Upper lobe of right lung (tissue), 1 donor: ENCODE data around the gene TMEM208. TPM values are rescaled to one million over a fixed set of nuclear protein-coding genes. Genes with fewer than 3 reads are reported as not detected.
A peak's percentile ranks its signal among the peaks of the same experiment; 100 is the strongest.

Experiments used
- ATAC-seq: fragments of 200-7000 bp; cut with Tn5 transposase; one replicate; pipeline ENCODE4 v1.9.1; 2020; ENCODE audit warnings: mild to moderate bottlenecking, moderate library complexity
- DNase-seq: peaks from one replicate; pipeline ENCODE4 v3.0.0-alpha.2; 2020
- H3K27ac ChIP-seq: fragments of 200-600 bp; one replicate; pipeline ENCODE4 v1.8.0; 2022
- H3K27me3 ChIP-seq: fragments of 200-600 bp; one replicate; pipeline ENCODE4 v1.8.0; 2022; ENCODE audit warnings: mild to moderate bottlenecking
- H3K36me3 ChIP-seq: fragments of 200-600 bp; one replicate; pipeline ENCODE4 v1.8.0; 2022
- H3K4me1 ChIP-seq: fragments of 200-600 bp; one replicate; pipeline ENCODE4 v1.8.0; 2022
- H3K4me3 ChIP-seq: fragments of 200-600 bp; one replicate; pipeline ENCODE4 v1.8.0; 2022; ENCODE audit warnings: mild to moderate bottlenecking
- H3K9me3 ChIP-seq: fragments of 200-600 bp; one replicate; pipeline ENCODE4 v1.8.0; 2022
- intact Hi-C: fragments of 100-400 bp; cut with DNase I; formaldehyde crosslinking; loops from one replicate; pipeline ENCODE4 v1.11.0; 2022
- total RNA-seq: library from RNA; stranded (reverse); fragmentation: NEBNext Ultra II Directional; extraction: Animal tissue kit (Norgen Biotek cat#: 25700); gene quantifications from one replicate; pipeline ENCODE4 v1.2.1, GENCODE V29; 2021
- TF ChIP-seq, protein P1 (sequence below): fragments of 200-600 bp; IDR thresholded peaks from one replicate; pipeline ENCODE4 v1.8.0; 2022; ENCODE audit warnings: antibody characterized with exemption
- donor health status: DM: no; HTN: yes; CAD: no; lungs with severe emphysema.

TMEM208 gene
- total RNA-seq, 1 donor from 2014 or later, result 39.3 TPM

DNA sequence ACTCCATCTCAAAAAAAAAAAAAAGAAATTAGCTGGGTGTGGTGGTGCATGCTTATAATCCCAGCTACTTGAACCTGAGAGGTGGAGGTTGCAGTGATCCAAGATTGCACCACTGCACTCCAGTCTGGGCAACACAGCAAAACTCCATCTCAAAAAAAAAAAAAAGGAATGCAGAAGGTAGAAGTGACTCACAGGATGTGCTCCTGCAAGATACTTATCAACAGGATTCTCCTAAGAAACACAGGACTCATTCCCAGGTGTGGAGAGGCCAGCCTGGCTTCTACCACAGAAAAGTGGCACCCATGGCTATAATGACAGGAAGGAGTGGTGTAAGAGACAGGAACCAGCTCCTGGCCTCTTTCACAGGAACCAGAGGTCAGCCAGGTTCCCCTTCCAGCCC lies 14.2 kb upstream of the TMEM208 start:
- Histone ChIP-seq H3K4me3 (no peak overlapping the region), H3K4me1 (peaks cover 21% of the 10 kb centered on the region), H3K27ac (no peak overlapping the region), H3K9me3 (no peaks in the 10 kb centered on the region), H3K36me3 (no peaks in the 10 kb centered on the region), H3K27me3 (no peaks in the 10 kb centered on the region)
- ATAC-seq (peak; percentile 6), DNase-seq (no peak)
- TF ChIP-seq, protein P1, sequence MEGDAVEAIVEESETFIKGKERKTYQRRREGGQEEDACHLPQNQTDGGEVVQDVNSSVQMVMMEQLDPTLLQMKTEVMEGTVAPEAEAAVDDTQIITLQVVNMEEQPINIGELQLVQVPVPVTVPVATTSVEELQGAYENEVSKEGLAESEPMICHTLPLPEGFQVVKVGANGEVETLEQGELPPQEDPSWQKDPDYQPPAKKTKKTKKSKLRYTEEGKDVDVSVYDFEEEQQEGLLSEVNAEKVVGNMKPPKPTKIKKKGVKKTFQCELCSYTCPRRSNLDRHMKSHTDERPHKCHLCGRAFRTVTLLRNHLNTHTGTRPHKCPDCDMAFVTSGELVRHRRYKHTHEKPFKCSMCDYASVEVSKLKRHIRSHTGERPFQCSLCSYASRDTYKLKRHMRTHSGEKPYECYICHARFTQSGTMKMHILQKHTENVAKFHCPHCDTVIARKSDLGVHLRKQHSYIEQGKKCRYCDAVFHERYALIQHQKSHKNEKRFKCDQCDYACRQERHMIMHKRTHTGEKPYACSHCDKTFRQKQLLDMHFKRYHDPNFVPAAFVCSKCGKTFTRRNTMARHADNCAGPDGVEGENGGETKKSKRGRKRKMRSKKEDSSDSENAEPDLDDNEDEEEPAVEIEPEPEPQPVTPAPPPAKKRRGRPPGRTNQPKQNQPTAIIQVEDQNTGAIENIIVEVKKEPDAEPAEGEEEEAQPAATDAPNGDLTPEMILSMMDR, result no peak
- intact Hi-C loops, result no loop called here

DNA sequence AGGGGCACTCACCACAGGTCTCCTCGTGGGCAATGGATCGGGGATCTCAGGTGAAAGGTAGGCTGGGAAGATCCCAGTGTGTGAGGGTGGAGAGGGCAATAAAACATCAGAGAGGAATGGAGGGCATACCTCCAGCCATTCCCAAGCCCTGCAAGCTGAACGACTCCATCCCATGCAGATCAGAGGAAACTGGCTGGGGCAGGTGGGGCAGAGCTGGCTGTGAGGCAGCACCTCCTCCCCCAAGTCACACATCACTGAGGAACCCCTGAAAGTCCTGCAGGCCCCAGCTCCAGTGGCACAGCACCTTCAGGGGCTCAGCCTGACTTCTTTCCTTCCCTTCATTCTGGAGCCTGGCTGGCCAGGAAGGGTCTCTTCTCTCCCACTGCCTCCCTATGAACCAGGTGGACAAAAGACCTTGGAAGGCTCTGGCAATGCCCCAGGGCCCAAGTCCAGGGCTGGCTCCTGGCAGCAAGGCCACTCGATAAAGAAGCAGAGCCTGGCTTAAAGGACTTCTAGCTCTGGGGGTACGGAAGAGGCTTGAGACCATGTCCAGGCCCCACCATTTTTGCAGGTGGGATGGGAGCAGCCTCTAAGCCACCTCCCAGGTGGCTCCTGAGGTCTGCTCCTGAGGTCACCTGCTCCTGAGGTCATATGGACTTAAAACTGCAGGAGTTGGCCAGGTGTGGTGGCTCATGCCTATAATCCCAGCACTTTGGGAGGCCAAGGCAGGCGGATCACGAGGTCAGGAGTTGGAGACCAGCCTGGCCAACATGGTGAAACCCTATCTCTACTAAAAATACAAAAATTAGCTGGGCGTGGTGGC lies 13.5 kb upstream of the TMEM208 start:
- Histone ChIP-seq H3K4me3 (no peak overlapping the region), H3K4me1 (peaks cover 21% of the 10 kb centered on the region), H3K36me3 (no peaks in the 10 kb centered on the region), H3K27ac (no peak overlapping the region), H3K27me3 (no peaks in the 10 kb centered on the region), H3K9me3 (no peaks in the 10 kb centered on the region)
- DNase-seq, result no peak
- intact Hi-C loops, result no loop called here
- TF ChIP-seq, protein P1, result no peak
- ATAC-seq, result no peak

DNA sequence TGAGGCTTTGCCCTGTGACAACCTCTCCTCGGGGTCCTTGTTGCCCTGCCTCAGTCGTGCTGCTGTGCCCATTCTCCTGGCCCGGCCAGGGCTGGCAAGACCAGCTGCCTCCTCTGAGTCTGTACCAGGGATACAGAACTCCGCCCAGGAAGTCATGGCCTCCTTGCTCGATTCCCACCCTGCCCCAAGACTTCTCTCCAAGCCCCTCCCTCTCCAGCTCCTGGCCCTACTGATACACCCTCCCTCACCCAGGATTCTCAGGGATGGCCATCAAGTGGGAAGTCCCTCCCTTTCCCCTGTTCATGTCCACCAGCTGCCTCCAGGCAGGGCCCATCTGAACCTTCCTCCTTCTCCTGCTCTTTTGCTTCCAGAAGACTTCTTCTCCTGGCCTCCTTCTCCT lies 11.2 kb upstream of the TMEM208 start:
- no peak for DNase-seq
- peaks cover 21% of the 10 kb centered on the region for H3K4me1 ChIP-seq
- no peak for ATAC-seq
- H3K27me3 ChIP-seq, result no peaks in the 10 kb centered on the region
- intact Hi-C loops, result no loop called here
- no peaks in the 10 kb centered on the region for H3K36me3 ChIP-seq
- H3K9me3 ChIP-seq, result no peaks in the 10 kb centered on the region
- H3K27ac ChIP-seq, result no peak overlapping the region
- TF ChIP-seq, protein P1, result no peak
- H3K4me3 ChIP-seq, result no peak overlapping the region

DNA sequence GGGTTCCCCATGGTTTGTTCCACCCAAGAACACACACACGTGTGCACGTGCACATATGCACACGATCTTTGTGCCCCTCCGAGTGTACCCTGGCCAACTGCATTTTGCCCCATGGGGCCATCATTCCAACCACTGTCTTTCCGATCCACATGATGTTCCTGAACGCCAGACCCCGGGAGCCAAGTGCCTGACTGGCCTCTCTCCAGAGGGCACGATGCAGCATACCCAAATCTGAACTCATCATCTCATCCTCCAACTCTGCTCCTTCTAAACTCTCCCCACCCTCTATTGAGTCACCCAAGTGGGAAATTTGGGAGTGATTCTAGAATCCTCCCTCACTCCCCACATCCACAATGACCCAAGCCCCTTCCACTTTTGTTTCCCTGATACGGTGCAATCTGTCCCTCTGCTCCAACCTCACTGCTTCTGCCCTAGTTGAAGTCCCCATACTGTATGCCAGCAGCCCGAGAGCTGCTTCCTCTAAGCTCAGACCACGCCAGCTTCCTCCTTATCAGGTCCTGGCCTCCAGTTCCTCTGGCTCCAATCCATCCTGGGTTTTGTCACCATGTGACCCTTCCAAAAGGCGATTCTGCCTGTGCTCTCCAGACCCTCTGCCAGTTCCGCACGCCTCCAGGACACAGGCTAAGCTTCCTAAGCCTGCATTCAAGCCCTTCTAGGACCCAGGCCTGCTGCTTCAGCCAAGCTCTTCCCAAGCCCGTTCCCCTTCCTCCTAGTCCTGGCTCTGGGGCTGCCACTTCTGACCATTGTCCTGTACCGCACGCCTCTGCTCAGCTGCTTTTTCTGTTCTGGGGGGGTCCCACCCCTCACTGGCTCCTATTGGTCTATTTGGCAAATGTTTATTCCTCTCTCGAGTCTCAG lies 10.1 kb upstream of the TMEM208 start:
- Histone ChIP-seq H3K27me3 (no peaks in the 10 kb centered on the region), H3K36me3 (no peaks in the 10 kb centered on the region), H3K9me3 (no peaks in the 10 kb centered on the region), H3K4me1 (peaks cover 21% of the 10 kb centered on the region), H3K4me3 (no peak overlapping the region), H3K27ac (peak overlapping the region; percentile 77)
- no peak for DNase-seq
- intact Hi-C loops, result no loop called here
- TF ChIP-seq, protein P1, result no peak
- ATAC-seq, result peak; percentile 85

DNA sequence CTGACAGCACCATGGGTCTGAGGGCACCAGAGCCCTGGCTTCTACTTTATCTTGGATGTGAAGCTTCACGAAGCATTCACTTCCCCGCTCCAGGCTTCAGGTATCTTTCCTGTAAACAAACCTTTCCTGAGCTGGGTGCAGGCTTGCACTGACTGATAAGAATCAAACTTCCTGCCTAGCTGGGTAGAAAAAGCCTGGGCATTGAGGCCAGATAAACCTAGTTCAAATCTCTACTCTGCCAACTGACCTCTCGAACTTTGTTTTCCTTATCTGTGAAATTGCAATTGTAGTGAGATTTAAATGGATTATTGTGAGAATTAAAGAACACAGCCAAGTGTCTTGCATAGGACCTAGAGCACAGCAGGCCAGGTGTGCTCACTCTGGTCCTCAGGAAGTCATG lies 2.9 kb upstream of the TMEM208 start:
- H3K27ac ChIP-seq, result no peak overlapping the region
- H3K4me3 ChIP-seq, result no peak overlapping the region
- peaks cover 10% of the 10 kb centered on the region for H3K36me3 ChIP-seq
- intact Hi-C loops, result no loop called here
- H3K9me3 ChIP-seq, result no peaks in the 10 kb centered on the region
- DNase-seq (no peak), ATAC-seq (no peak)
- no peaks in the 10 kb centered on the region for H3K27me3 ChIP-seq
- TF ChIP-seq, protein P1, result no peak
- peaks cover 13% of the 10 kb centered on the region for H3K4me1 ChIP-seq
